ENCODE measurements around the gene CUEDC1. TPM values are rescaled to one million over a fixed set of nuclear protein-coding genes. Genes with fewer than 3 reads are reported as not detected.

Gene CUEDC1
- total RNA-seq, 1 experiment from 2014 or later: 27.5 TPM

- Histone ChIP-seq H3K27me3 (replicated peaks; ENCODE audit: control insufficient read depth, insufficient read depth, low read length) (no peaks in the 10 kb centered on the region), H3K4me1 (peaks cover 19% of the 10 kb centered on the region), H3K9me3 (no peaks in the 10 kb centered on the region), H3K36me3 (ENCODE audit: control insufficient read depth, insufficient read depth, low read length) (no peaks in the 10 kb centered on the region), H3K4me3 (ENCODE audit: low read depth, low read length) (peak overlapping the region; percentile 38)
- Mint-ChIP-seq H3K27me3 (ENCODE audit: insufficient read depth, unreplicated experiment) (no peaks in the 10 kb centered on the region), H3K9me3 (ENCODE audit: unreplicated experiment) (no peaks in the 10 kb centered on the region), H3K27ac (ENCODE audit: unreplicated experiment) (peak overlapping the region; percentile 36), H3K4me3 (ENCODE audit: unreplicated experiment) (peak overlapping the region; percentile 95), H3K36me3 (ENCODE audit: insufficient read depth, unreplicated experiment) (peaks cover 33% of the 10 kb centered on the region), H3K4me1 (ENCODE audit: low read depth, unreplicated experiment) (peaks cover 29% of the 10 kb centered on the region)
- peak; percentile 62 to 69 for DNase-seq
- no peak for TF ChIP-seq CTCF (IDR thresholded peaks at IDR 0.05; ENCODE audit: insufficient read depth in 1 of 2, low read depth in 1 of 2, low read length in 1 of 2, severe bottlenecking in 1 of 2, unreplicated experiment in 1 of 2)
- no TSS peak for BruUV-seq (replicated peaks)
- intact Hi-C loops (cut with micrococcal nuclease; ENCODE audit: unreplicated experiment): loop anchor here (2.0 kb wide), 2 partner anchors 17 to 41 kb away; no protein-coding TSS in a partner anchor
- POLR2A ChIA-PET: interaction anchor here (0.6 to 2.5 kb wide), 6 partner anchors 11 to 177 kb away, joined by 3 to 11 read pairs (median 5); partner anchors contain the start of genes MRPS23, SRSF1 and VEZF1
- CTCF ChIA-PET: interaction anchor here (0.7 to 3.1 kb wide), 12 partner anchors 11 to 251 kb away, joined by 3 to 23 read pairs (median 4); partner anchors contain the start of gene MRPS23
Observed at GRCh38 chr17:57861790-57862693, 93.2 kb downstream of the CUEDC1 start.

GRCh38 chr17:57861000-57861789 lies 94.0 kb downstream of the CUEDC1 start:
- no peaks in the 10 kb centered on the region for H3K27me3 ChIP-seq (replicated peaks; ENCODE audit: control insufficient read depth, insufficient read depth, low read length)
- peak; percentile 76 to 79 for DNase-seq
- no peaks in the 10 kb centered on the region for H3K9me3 ChIP-seq
- intact Hi-C loops (cut with micrococcal nuclease; ENCODE audit: unreplicated experiment): loop anchor here (2.0 kb wide), 2 partner anchors 18 to 42 kb away; no protein-coding TSS in a partner anchor
- ChIA-PET POLR2A (interaction anchor here (0.6 to 2.5 kb wide), 11 partner anchors 10 to 178 kb away, joined by 3 to 11 read pairs (median 3); partner anchors contain the start of genes CUEDC1, MRPS23, SRSF1 and VEZF1), CTCF (interaction anchor here (0.5 to 3.1 kb wide), 21 partner anchors 10 to 252 kb away, joined by 3 to 23 read pairs (median 4); partner anchors contain the start of genes MRPS23 and SRSF1)
- no peaks in the 10 kb centered on the region for H3K27me3 Mint-ChIP-seq (ENCODE audit: insufficient read depth, unreplicated experiment)
- H3K9me3 Mint-ChIP-seq (ENCODE audit: unreplicated experiment): no peaks in the 10 kb centered on the region
- no TSS peak for BruUV-seq (replicated peaks)
- peaks cover 29% of the 10 kb centered on the region for H3K4me1 Mint-ChIP-seq (ENCODE audit: low read depth, unreplicated experiment)
- peak overlapping the region; percentile 38 for H3K4me3 ChIP-seq (ENCODE audit: low read depth, low read length)
- peaks cover 20% of the 10 kb centered on the region for H3K4me1 ChIP-seq
- H3K4me3 Mint-ChIP-seq (ENCODE audit: unreplicated experiment): peak overlapping the region; percentile 95
- peaks cover 29% of the 10 kb centered on the region for H3K36me3 Mint-ChIP-seq (ENCODE audit: insufficient read depth, unreplicated experiment)
- no peak for TF ChIP-seq CTCF (IDR thresholded peaks at IDR 0.05; ENCODE audit: insufficient read depth in 1 of 2, low read depth in 1 of 2, low read length in 1 of 2, severe bottlenecking in 1 of 2, unreplicated experiment in 1 of 2)
- H3K27ac Mint-ChIP-seq (ENCODE audit: unreplicated experiment): peak overlapping the region; percentile 84
- no peaks in the 10 kb centered on the region for H3K36me3 ChIP-seq (ENCODE audit: control insufficient read depth, insufficient read depth, low read length)

Data from Caco-2 (cell line).